ENCODE data around the gene RIPPLY1.
"Not testable (repeated sequence)": the region's sequence is repeated elsewhere in the genome, so short reads cannot be mapped to it uniquely, and the experiment has no call there.

The RIPPLY1 gene

DNA sequence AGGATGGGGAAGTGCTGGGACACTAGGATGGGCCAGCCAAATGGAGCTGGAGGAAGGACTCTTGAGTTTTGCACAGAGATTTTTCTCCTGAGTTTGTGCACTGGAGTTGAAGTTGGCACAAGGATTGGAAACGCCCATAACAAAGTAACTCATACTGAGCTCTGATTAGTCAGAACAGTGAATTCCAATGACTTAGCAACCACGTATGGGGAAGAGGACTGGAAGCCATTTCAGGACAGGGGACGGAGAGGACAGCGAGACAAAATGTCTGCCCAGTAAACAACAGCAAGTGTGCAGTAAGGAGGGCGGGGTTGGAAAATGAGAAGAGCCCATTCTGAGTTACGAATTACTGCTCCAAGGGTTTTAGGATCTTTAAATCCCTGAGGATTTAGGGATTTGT is 5.9 kb downstream of the RIPPLY1 start:
- peaks cover 7% of the 10 kb centered on the region for H3K4me1 ChIP-seq (ENCODE audit: control insufficient read depth, insufficient read depth, low read length)
- H3K9ac ChIP-seq (ENCODE audit: low read length in 2 of 2) = no peak overlapping the region
- H3K4me3 ChIP-seq (ENCODE audit: low read length in 2 of 2) = no peak overlapping the region
- no peaks in the 10 kb centered on the region for H3K36me3 ChIP-seq (ENCODE audit: control insufficient read depth in 2 of 2, insufficient read depth in 2 of 2, low read length in 2 of 2)
- peaks cover 0 to 29% of the 10 kb centered on the region in 2 donors for H3K27me3 ChIP-seq (ENCODE audit: control insufficient read depth in 1 of 2, insufficient read depth in 2 of 2, low read length in 2 of 2)
- H3K9me3 ChIP-seq (ENCODE audit: control insufficient read depth in 2 of 2, low read length in 2 of 2) = no peaks in the 10 kb centered on the region
- H3K27ac ChIP-seq (ENCODE audit: low read length) = no peak overlapping the region

DNA sequence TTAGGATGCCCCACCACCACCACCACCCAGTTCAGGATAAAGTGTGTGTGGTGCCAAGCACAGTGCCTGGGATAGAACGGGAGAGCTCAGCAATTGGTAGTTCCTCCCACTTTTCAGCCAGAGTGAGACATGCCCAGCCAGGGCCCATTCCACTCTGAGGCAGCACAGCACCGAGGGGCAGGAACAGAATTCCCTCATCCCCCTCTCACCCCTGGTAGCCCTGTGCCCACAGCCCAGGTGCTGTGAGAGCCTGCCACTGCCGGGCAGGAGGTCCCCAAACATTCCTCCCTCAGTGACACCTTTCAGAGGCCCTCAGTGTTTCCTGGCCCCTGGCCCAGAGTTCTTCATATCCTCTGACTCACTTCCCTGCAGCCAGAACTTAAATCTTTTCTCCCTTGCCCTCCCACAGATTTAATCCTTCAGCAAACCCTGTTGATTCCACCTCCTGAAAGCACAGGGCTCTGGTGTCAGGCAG is 8.1 kb downstream of the RIPPLY1 start:
- H3K9me3 ChIP-seq (ENCODE audit: control insufficient read depth in 2 of 2, low read length in 2 of 2) = no peaks in the 10 kb centered on the region
- H3K36me3 ChIP-seq (ENCODE audit: control insufficient read depth in 2 of 2, insufficient read depth in 2 of 2, low read length in 2 of 2) = no peaks in the 10 kb centered on the region
- no peak overlapping the region for H3K4me3 ChIP-seq (ENCODE audit: low read length in 2 of 2)
- peaks cover 7% of the 10 kb centered on the region for H3K4me1 ChIP-seq (ENCODE audit: control insufficient read depth, insufficient read depth, low read length)
- H3K9ac ChIP-seq (ENCODE audit: low read length in 2 of 2) = no peak overlapping the region
- H3K27ac ChIP-seq (ENCODE audit: low read length) = no peak overlapping the region
- H3K27me3 ChIP-seq (ENCODE audit: control insufficient read depth in 1 of 2, insufficient read depth in 2 of 2, low read length in 2 of 2) = peaks cover 0 to 24% of the 10 kb centered on the region in 2 donors

DNA sequence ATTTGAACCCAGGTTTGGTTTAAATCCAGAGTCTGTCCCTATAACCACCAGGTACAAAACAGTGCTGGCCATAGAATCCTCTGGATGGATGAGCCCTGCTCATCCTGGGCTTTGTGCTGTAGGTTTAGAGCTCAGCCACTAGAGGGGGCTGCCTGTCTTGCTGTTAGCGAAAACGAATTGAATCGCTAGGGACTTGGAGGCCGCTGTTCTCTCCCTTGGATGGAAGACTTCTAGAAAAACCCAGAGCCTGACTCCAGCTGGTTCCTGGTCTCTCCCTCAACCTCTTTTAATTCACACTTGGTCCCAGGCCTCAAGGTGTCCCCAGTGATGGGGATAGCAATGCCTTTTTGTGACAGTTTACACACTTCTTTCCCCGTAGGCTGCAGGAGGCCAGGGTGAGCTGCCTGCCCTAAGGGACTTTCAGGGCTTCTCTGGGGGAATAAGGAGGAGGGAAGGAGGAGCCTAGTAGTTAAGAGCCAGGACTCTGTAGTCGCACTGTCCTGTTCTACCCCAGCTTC is 8.7 kb downstream of the RIPPLY1 start:
- H3K9ac ChIP-seq (ENCODE audit: low read length in 2 of 2) = no peak overlapping the region
- H3K9me3 ChIP-seq (ENCODE audit: control insufficient read depth in 2 of 2, low read length in 2 of 2) = no peaks in the 10 kb centered on the region
- H3K4me1 ChIP-seq (ENCODE audit: control insufficient read depth, insufficient read depth, low read length) = peaks cover 7% of the 10 kb centered on the region
- H3K36me3 ChIP-seq (ENCODE audit: control insufficient read depth in 2 of 2, insufficient read depth in 2 of 2, low read length in 2 of 2) = no peaks in the 10 kb centered on the region
- H3K27ac ChIP-seq (ENCODE audit: low read length) = no peak overlapping the region
- no peak overlapping the region for H3K4me3 ChIP-seq (ENCODE audit: low read length in 2 of 2)
- H3K27me3 ChIP-seq (ENCODE audit: control insufficient read depth in 1 of 2, insufficient read depth in 2 of 2, low read length in 2 of 2) = peaks cover 0 to 23% of the 10 kb centered on the region in 2 donors

DNA sequence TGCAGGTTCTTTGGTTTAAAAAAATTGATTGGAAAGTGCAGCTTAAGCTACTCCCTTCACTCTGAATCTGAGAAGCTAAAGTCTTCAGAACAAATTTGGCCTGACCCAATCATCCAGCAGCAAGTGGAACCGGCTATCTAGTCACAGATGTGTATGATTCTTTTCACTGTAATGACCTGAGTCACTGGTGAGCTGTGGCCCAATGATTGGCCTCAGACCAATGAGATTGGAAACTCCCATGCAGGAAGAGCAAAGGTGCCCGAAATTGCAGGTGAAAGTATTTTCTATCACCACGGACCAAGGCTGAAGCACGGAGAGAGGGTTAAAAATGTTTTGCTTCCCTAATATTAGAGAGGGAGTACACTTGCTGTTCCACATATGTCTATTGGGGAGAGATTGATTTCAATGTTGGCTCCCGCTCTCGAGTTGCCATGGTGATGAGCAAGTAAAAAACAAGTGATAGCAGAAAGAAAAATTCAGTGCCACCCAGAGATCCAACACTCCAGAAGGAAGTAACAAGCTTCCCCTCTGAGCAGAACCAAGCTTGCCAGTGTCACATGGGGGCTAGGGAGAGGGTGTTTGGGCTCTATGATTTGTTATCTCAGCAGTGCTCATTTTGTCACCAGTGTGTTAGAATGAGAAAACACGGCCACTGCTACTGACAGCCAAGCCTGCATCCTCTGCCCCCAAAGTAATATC is 11.2 kb downstream of the RIPPLY1 start:
- H3K9me3 ChIP-seq (ENCODE audit: control insufficient read depth in 2 of 2, low read length in 2 of 2) = no peaks in the 10 kb centered on the region
- no peak overlapping the region for H3K27ac ChIP-seq (ENCODE audit: low read length)
- H3K4me3 ChIP-seq (ENCODE audit: low read length in 2 of 2) = no peak overlapping the region
- H3K36me3 ChIP-seq (ENCODE audit: control insufficient read depth in 2 of 2, insufficient read depth in 2 of 2, low read length in 2 of 2) = no peaks in the 10 kb centered on the region
- peaks cover 0 to 17% of the 10 kb centered on the region in 2 donors for H3K27me3 ChIP-seq (ENCODE audit: control insufficient read depth in 1 of 2, insufficient read depth in 2 of 2, low read length in 2 of 2)
- peaks cover 7% of the 10 kb centered on the region for H3K4me1 ChIP-seq (ENCODE audit: control insufficient read depth, insufficient read depth, low read length)
- H3K9ac ChIP-seq (ENCODE audit: low read length in 2 of 2) = no peak overlapping the region

DNA sequence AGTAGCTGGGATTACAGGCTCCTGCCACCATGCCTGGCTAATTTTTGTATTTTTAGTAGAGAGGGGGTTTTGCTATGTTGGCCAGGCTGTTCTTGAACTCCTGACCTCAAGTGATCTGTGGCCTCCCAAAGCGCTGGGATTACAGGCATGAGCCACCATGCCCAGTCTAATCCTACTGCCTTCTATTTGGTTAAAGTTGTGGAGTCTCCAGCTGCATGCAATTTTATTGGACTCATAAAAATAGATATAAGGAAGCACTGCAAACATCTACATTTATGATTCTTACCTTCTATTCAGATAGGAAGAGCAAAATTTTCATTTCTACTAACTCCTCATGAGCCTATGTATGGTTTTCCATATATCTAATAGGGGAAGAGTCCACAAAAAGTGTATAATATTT is 13.7 kb downstream of the RIPPLY1 start:
- H3K9ac ChIP-seq (ENCODE audit: low read length in 2 of 2) = no peak overlapping the region
- no peaks in the 10 kb centered on the region for H3K36me3 ChIP-seq (ENCODE audit: control insufficient read depth in 2 of 2, insufficient read depth in 2 of 2, low read length in 2 of 2)
- H3K4me3 ChIP-seq (ENCODE audit: low read length in 2 of 2) = no peak overlapping the region
- peaks cover under 1% of the 10 kb centered on the region for H3K4me1 ChIP-seq (ENCODE audit: control insufficient read depth, insufficient read depth, low read length)
- no peak overlapping the region for H3K27ac ChIP-seq (ENCODE audit: low read length)
- no peaks in the 10 kb centered on the region for H3K9me3 ChIP-seq (ENCODE audit: control insufficient read depth in 2 of 2, low read length in 2 of 2)
- H3K27me3 ChIP-seq (ENCODE audit: control insufficient read depth in 1 of 2, insufficient read depth in 2 of 2, low read length in 2 of 2) = peaks cover 0 to 10% of the 10 kb centered on the region in 2 donors

DNA sequence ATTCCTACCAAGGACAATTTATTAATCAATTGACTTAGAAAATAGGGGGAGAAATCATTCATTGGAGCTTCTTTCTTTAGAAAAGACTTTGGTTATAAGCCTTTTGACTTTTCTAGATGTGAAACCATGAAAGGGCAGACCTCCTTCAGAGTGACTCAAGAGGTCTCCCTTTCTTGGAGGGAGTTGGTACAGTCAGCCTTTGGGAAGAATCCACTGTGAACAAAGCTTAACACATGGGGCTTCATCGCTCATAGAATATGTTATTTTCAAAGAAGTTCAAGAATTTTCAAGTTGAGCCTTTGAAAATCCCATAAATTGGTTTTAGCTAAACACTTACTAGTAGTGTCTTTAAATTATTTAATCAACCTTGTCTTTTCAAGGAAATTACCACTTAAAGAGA is 28.0 kb downstream of the RIPPLY1 start:
- H3K27me3 ChIP-seq (ENCODE audit: control insufficient read depth in 1 of 2, insufficient read depth in 2 of 2, low read length in 2 of 2) = peaks cover 0 to 10% of the 10 kb centered on the region in 2 donors
- no peaks in the 10 kb centered on the region for H3K9me3 ChIP-seq (ENCODE audit: control insufficient read depth in 2 of 2, low read length in 2 of 2)
- no peak overlapping the region for H3K9ac ChIP-seq (ENCODE audit: low read length in 2 of 2)
- H3K4me1 ChIP-seq (ENCODE audit: control insufficient read depth, insufficient read depth, low read length) = no peaks in the 10 kb centered on the region
- no peak overlapping the region for H3K4me3 ChIP-seq (ENCODE audit: low read length in 2 of 2)
- no peak overlapping the region for H3K27ac ChIP-seq (ENCODE audit: low read length)
- no peaks in the 10 kb centered on the region for H3K36me3 ChIP-seq (ENCODE audit: control insufficient read depth in 2 of 2, insufficient read depth in 2 of 2, low read length in 2 of 2)

DNA sequence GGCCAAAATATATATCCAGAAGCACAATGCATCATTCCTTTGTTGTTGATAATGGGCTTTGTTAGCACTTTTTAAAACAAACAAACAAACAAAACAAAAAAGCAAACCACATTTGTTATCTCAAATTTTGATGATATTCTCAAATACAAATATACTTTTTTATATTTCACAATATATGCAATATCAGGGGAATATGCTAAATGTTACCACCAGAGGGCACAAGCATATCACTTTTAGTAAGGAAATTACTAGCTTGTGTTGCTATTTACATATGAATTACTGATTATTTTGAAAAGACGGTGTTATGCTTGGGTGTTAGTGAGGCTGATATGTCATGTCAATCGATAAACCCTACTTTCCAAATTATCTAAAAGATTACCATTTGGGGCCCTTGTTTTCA is 29.1 kb downstream of the RIPPLY1 start:
- H3K27ac ChIP-seq (ENCODE audit: low read length) = no peak overlapping the region
- no peaks in the 10 kb centered on the region for H3K9me3 ChIP-seq (ENCODE audit: control insufficient read depth in 2 of 2, low read length in 2 of 2)
- H3K36me3 ChIP-seq (ENCODE audit: control insufficient read depth in 2 of 2, insufficient read depth in 2 of 2, low read length in 2 of 2) = no peaks in the 10 kb centered on the region
- H3K27me3 ChIP-seq (ENCODE audit: control insufficient read depth in 1 of 2, insufficient read depth in 2 of 2, low read length in 2 of 2) = peaks cover 0 to 10% of the 10 kb centered on the region in 2 donors
- H3K4me3 ChIP-seq (ENCODE audit: low read length in 2 of 2) = no peak overlapping the region
- H3K9ac ChIP-seq (ENCODE audit: low read length in 2 of 2) = no peak overlapping the region
- H3K4me1 ChIP-seq (ENCODE audit: control insufficient read depth, insufficient read depth, low read length) = no peaks in the 10 kb centered on the region

DNA sequence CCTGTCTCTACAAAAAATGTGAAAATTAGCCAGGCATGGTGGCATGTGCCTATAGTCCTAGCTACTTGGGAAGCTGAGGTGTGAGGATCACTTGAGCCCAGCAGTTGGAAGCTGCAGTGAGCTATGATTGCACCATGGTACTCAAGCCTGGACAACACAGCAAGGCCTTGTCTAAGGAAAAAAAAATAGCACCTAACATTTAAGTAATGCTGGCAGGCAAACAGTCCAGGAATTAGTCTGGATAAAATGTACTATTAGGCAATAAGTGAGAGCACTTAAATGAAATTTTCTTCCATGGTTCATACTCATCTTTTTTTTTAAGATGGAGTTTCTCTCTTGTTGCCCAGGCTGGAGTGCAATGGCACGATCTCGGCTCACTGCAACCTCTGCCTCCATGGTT is 30.3 kb downstream of the RIPPLY1 start:
- not testable (repeated sequence) for H3K9ac ChIP-seq (ENCODE audit: low read length in 2 of 2); H3K27ac ChIP-seq (ENCODE audit: low read length); H3K36me3 ChIP-seq (ENCODE audit: control insufficient read depth in 2 of 2, insufficient read depth in 2 of 2, low read length in 2 of 2); H3K4me3 ChIP-seq (ENCODE audit: low read length in 2 of 2); H3K27me3 ChIP-seq (ENCODE audit: control insufficient read depth in 1 of 2, insufficient read depth in 2 of 2, low read length in 2 of 2); H3K9me3 ChIP-seq (ENCODE audit: control insufficient read depth in 2 of 2, low read length in 2 of 2); H3K4me1 ChIP-seq (ENCODE audit: control insufficient read depth, insufficient read depth, low read length)

DNA sequence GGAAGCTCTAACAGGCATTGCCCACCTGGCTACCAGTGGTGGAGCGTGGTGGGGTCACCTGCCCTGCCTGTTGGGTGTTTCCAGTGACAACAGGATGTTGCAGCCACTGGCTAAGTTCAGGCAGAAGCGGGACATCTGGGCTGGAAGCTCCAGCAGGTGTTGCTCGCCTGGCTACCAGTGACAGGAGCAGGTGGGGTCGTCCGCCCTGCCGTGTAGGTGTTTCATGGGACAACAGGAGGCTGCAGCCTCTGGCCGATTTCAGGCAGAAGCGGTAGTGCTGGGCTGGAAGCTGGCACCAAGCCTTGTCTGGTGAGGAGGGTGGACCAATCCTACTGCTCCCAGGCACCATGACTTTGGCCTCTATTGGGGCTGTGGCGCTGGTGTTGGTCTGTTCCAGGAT is 39.4 kb downstream of the RIPPLY1 start:
- no peaks in the 10 kb centered on the region for H3K4me1 ChIP-seq (ENCODE audit: control insufficient read depth, insufficient read depth, low read length)

DNA sequence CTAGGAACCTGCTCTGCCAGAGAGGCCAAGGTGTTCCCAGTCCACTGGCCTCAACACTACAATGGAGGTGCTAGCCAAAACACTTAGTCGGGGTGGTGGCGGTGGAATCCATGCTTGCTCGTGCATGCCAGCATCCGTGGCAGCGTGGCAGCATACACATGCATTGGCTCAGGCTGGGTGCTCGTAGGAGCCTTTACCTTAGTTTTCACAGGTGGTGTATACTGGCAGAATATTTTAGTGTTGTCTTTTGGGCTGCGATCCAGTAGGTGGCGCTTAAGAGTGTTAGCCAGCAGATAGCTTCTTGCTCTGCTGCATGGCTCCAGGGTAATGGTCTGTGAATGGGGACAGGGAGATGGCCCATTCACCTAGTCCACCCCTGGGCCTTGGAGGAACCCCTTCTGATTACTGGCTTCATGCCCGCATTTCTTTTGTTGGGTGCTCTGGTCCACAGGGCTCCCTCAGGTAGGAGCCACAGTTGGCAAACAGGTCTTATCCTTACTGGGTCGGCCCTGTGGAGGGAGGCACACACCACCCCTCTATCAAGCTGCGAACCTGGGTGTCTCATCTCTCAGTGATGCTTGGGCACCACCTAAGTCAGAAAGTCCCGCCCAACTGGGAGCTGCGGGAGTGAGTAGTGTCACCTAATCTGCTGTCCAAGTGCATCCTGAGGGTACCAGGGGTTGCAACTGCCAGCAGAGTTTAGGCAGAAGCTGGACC is 40.0 kb downstream of the RIPPLY1 start:
- peaks cover 0 to 18% of the 10 kb centered on the region in 2 donors for H3K27me3 ChIP-seq (ENCODE audit: control insufficient read depth in 1 of 2, insufficient read depth in 2 of 2, low read length in 2 of 2)
- no peak overlapping the region for H3K4me3 ChIP-seq (ENCODE audit: low read length in 2 of 2)
- H3K9ac ChIP-seq (ENCODE audit: low read length in 2 of 2) = no peak overlapping the region
- H3K27ac ChIP-seq (ENCODE audit: low read length) = no peak overlapping the region
- no peaks in the 10 kb centered on the region for H3K9me3 ChIP-seq (ENCODE audit: control insufficient read depth in 2 of 2, low read length in 2 of 2)
- H3K36me3 ChIP-seq (ENCODE audit: control insufficient read depth in 2 of 2, insufficient read depth in 2 of 2, low read length in 2 of 2) = no peaks in the 10 kb centered on the region
- no peaks in the 10 kb centered on the region for H3K4me1 ChIP-seq (ENCODE audit: control insufficient read depth, insufficient read depth, low read length)

More for the DNA sequence above, 39.4 kb downstream of the RIPPLY1 start:
- H3K4me3 ChIP-seq (ENCODE audit: low read length in 2 of 2) = no peak overlapping the region
- H3K36me3 ChIP-seq (ENCODE audit: control insufficient read depth in 2 of 2, insufficient read depth in 2 of 2, low read length in 2 of 2) = no peaks in the 10 kb centered on the region
- H3K27ac ChIP-seq (ENCODE audit: low read length) = no peak overlapping the region
- H3K9me3 ChIP-seq (ENCODE audit: control insufficient read depth in 2 of 2, low read length in 2 of 2) = no peaks in the 10 kb centered on the region
- H3K9ac ChIP-seq (ENCODE audit: low read length in 2 of 2) = no peak overlapping the region
- H3K27me3 ChIP-seq (ENCODE audit: control insufficient read depth in 1 of 2, insufficient read depth in 2 of 2, low read length in 2 of 2) = peaks cover 0 to 18% of the 10 kb centered on the region in 2 donors

All from stomach smooth muscle (tissue), 2 donors.